Aorta (tissue), 5 donors: ENCODE measurements around the gene CLEC9A. TPM values are rescaled to one million over a fixed set of nuclear protein-coding genes. Genes with fewer than 3 reads are reported as not detected.

Experiments used
- ATAC-seq: fragments of 200-7000 bp; cut with Tn5 transposase; one replicate; pipeline ENCODE4 v1.9.1; 2022; ENCODE audit warnings: moderate library complexity; ENCODE audit not compliant: low FRiP score
- DNase-seq, 2 donors: peaks; one replicate each; pipeline ENCODE4 v3.0.0-alpha.2; 2020
- H3K27ac ChIP-seq, 2 donors: one replicate each; pipeline ENCODE4 v1.5.1; 2013; ENCODE audit warnings: low read length in 2 of 2, mild to moderate bottlenecking in 2 of 2, moderate library complexity in 2 of 2, control low read depth in 1 of 2, inconsistent platforms in 1 of 2, low read depth in 1 of 2
- H3K27me3 ChIP-seq, 2 donors: one replicate each; pipeline ENCODE4 v1.6.1; 2013; ENCODE audit warnings: control low read depth in 1 of 2, low read length in 1 of 2, mild to moderate bottlenecking in 1 of 2, moderate library complexity in 1 of 2; ENCODE audit not compliant: insufficient read depth in 2 of 2, control insufficient read depth in 1 of 2
- H3K36me3 ChIP-seq, 2 donors: one replicate each; pipeline ENCODE4 v1.6.1; 2013; ENCODE audit warnings: control low read depth in 1 of 2, low read length in 1 of 2, mild to moderate bottlenecking in 1 of 2; ENCODE audit not compliant: insufficient read depth in 2 of 2, control insufficient read depth in 1 of 2
- H3K4me1 ChIP-seq, 2 donors: one replicate each; pipeline ENCODE4 v1.6.1; 2013; ENCODE audit warnings: low read length in 2 of 2, control low read depth in 1 of 2, mild to moderate bottlenecking in 1 of 2, moderate library complexity in 1 of 2; ENCODE audit not compliant: insufficient read depth in 2 of 2, control insufficient read depth in 1 of 2
- H3K4me3 ChIP-seq, 2 donors: one replicate each; pipeline ENCODE4 v1.5.1; 2013; ENCODE audit warnings: low read length in 2 of 2, control low read depth in 1 of 2, mild to moderate bottlenecking in 1 of 2
- H3K9me3 ChIP-seq: one replicate; pipeline ENCODE4 v1.6.1; 2013; ENCODE audit warnings: mild to moderate bottlenecking, low read length; ENCODE audit not compliant: control insufficient read depth
- WGBS, 2 donors: extraction: QIAGEN DNeasy Blood & Tissue Kit; methylation state at CpG; one replicate each; pipeline ENCODE4 v1.1.7; 2013; 5-methylcytosine and 5-hydroxymethylcytosine counted together
- intact Hi-C, 2 donors: fragments of 100-400 bp; cut with DNase I; formaldehyde crosslinking; loops; one replicate each; pipeline versions ENCODE4 v1.14.2 to v1.15.0; 2022
- long read RNA-seq, 2 donors: library from polyadenylated mRNA; unstranded; transcript quantifications; one replicate each; pipeline ENCODE4 v2.0.0, GENCODE V29; 2020 to 2021
- polyA plus RNA-seq, 2 donors: library from polyadenylated mRNA; stranded (reverse); fragments of 200-250 nt; gene quantifications; one replicate each; pipeline ENCODE4 v1.2.3, GENCODE V29; 2013
- total RNA-seq, 2 donors: library from RNA; stranded (reverse); fragmentation: NEBNext Ultra II Directional; extraction: Animal tissue kit (Norgen Biotek cat#: 25700); gene quantifications; one replicate each; pipeline ENCODE4 v1.2.1, GENCODE V29; 2021
- donor health status: healthy with polysubstance abuse.
- donor health status: Bipolar disorder and iron deficiency.
- donor health status: DM: no; HTN: no; CAD: no.
- donor health status: DM: no; HTN: no; CAD: no.
- donor health status: DM: yes; HTN: yes; CAD: no.

CLEC9A gene
- under 1 TPM; 0.26 to 0.42 TPM for total RNA-seq
- not detected for polyA plus RNA-seq
- long read RNA-seq, donor 1, partial matches to known transcripts, result 0 of 2 reads
- long read RNA-seq, donor 1, other reads (novel, unspliced or antisense), result 2 of 2 reads
- long read RNA-seq, donor 2, partial matches to known transcripts, result 0 of 3 reads
- long read RNA-seq, donor 2, other reads (novel, unspliced or antisense), result 3 of 3 reads

DNA sequence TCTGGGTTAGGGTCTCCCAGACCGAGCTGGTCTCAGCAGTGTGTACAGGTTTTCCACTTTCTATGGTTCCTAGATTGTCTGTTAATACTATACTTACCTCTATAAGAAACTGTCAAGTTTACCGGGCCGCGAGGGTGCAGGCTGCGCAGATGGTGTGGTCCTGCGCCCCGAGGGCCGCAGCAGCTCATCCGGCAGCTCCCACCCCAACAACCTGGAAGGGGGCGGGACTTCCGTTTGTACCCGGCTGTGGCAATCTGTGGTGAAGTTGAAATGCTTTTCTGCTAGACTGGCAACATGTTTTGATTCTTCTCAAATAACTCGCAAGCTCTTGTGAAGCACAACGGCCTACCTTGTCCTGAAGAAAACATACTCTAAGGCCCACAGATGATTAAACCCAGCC is at the start of gene CLEC9A:
Gene CLEC9A (plus strand): TSS at position 237 of the 400 bp plus-strand sequence. CDS start 22,006 bp downstream, outside the sequence.
- intact Hi-C loops, result no loop called here
- H3K36me3 ChIP-seq, result no peaks in the 10 kb centered on the region
- no peaks in the 10 kb centered on the region for H3K27me3 ChIP-seq
- H3K4me1 ChIP-seq, result no peaks in the 10 kb centered on the region
- H3K9me3 ChIP-seq, result no peaks in the 10 kb centered on the region
- no peak within 1 kb of the TSS for H3K4me3 ChIP-seq
- 95% methylated on average over 14 of the region's 14 CpGs for WGBS, 2 donors
- no peak within 1 kb of the TSS for H3K27ac ChIP-seq
- ATAC-seq, result no peak
- DNase-seq, result no peak

DNA sequence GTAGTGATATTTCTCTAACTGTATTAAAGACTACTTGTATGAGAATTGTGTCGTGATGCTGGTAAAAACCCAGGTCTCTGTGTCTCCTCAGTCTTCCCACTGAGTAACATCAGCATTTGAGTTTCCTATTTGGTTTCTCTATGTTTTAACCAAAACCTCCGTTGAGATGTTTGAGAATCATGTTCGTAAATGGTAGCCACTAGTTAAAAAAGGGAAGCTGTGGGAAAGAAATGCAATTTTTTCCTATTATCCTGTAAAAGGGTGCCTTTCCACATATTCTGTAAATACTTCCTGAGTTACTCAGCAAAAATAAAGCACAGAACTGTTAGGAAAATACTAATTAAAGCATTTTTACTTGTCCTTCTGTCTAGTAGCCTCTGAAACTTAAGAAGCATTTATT is 38.6 kb upstream of the CLEC9A start:
- H3K9me3 ChIP-seq, result no peaks in the 10 kb centered on the region
- WGBS, 2 donors, result 76 to 79% methylated on average over 3 of the region's 3 CpGs
- H3K36me3 ChIP-seq, result no peaks in the 10 kb centered on the region
- no peaks in the 10 kb centered on the region for H3K4me1 ChIP-seq
- H3K27me3 ChIP-seq, result no peaks in the 10 kb centered on the region
- H3K4me3 ChIP-seq, result no peak overlapping the region
- no peak overlapping the region for H3K27ac ChIP-seq
- ATAC-seq (no peak), DNase-seq (no peak)
- intact Hi-C loops, result no loop called here

DNA sequence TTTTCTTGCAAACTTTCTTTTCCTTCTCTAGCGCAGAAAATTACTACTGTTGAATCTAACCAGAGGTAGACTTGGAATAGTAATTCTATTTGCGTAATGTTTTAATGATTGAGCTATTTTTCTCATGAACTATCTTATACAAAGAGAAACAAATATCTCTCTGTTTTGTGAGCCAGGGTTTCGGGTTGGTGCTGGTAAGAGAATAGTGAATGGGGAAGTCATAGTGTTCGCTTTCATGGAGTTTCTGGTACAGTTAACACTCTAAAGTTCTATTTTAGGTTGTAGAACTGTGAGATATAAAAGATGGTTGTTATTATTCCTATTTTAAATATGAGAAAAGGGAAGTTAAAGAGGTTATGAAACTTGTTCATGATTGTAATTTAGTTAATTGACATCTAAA is 38.2 kb upstream of the CLEC9A start:
- Histone ChIP-seq H3K4me1 (no peaks in the 10 kb centered on the region), H3K36me3 (no peaks in the 10 kb centered on the region), H3K27ac (no peak overlapping the region), H3K4me3 (no peak overlapping the region), H3K27me3 (no peaks in the 10 kb centered on the region), H3K9me3 (no peaks in the 10 kb centered on the region)
- intact Hi-C loops, result no loop called here
- DNase-seq (no peak), ATAC-seq (no peak)
- 76 to 77% methylated on average over 4 of the region's 4 CpGs for WGBS, 2 donors

DNA sequence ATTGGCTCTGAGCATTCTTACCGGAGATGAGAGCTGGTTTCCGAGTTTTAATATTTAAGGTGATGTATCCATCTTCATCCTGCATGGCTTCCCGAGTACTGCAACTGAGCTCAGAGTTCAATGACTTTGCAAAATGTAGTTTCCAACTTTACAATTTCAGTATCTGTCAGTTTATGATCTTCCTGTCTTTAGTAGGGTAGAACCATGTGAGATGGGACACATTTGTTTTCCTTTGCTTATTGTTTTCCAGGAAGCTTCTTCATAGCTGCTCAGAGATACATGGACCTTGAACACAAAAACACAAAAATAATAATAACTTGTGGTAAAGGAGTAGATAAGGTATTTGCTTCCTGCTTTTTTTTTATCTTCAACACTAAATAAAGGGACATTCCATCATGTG is 31.5 kb upstream of the CLEC9A start, which contains the start of gene CLEC1B:
Gene CLEC1B (minus strand): TSS at position 106 of the 400 bp plus-strand sequence. CDS start 21 bp downstream, at position 85.
- Histone ChIP-seq H3K4me3 (no peak within 1 kb of the TSS), H3K4me1 (no peaks in the 10 kb centered on the region), H3K36me3 (no peaks in the 10 kb centered on the region), H3K27me3 (no peaks in the 10 kb centered on the region), H3K27ac (no peak within 1 kb of the TSS), H3K9me3 (no peaks in the 10 kb centered on the region)
- ATAC-seq (no peak), DNase-seq (no peak)
- 87 to 92% methylated on average over 3 of the region's 3 CpGs for WGBS, 2 donors
- intact Hi-C loops, result no loop called here

DNA sequence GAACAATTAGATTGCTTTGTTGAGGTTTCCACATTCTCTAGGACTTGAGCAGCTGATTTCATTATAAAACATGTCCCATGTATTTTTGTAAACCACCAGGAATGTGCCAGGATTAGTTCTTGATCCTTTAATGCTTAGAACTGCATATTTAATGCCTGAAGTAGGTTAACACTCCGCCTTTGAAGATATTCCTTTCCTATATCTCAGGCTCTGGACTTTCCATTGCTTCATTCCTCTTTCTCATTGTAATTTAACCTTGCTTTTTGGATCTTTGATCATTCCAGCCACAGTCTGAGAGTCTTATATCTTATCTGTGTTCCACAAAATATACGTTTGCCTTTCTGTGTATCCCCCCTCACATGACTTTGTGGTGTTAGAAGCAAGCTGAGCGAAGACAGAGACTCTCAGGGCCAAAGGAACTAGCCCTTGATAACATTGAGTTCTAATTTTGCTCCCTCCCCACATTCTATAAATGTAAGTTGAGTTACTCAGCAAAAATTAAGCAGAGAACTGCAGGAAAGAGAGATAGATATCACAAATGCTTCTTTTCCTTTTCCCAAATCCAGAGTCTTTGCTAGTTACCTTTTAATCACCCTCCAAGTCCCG is 29.2 kb upstream of the CLEC9A start:
- Histone ChIP-seq H3K4me1 (no peaks in the 10 kb centered on the region), H3K4me3 (no peak overlapping the region), H3K27ac (no peak overlapping the region), H3K27me3 (no peaks in the 10 kb centered on the region), H3K9me3 (peaks cover 2% of the 10 kb centered on the region), H3K36me3 (no peaks in the 10 kb centered on the region)
- WGBS, 2 donors, result 59 to 73% methylated on average over 4 of the region's 4 CpGs
- intact Hi-C loops, result no loop called here
- no peak for ATAC-seq
- no peak for DNase-seq

DNA sequence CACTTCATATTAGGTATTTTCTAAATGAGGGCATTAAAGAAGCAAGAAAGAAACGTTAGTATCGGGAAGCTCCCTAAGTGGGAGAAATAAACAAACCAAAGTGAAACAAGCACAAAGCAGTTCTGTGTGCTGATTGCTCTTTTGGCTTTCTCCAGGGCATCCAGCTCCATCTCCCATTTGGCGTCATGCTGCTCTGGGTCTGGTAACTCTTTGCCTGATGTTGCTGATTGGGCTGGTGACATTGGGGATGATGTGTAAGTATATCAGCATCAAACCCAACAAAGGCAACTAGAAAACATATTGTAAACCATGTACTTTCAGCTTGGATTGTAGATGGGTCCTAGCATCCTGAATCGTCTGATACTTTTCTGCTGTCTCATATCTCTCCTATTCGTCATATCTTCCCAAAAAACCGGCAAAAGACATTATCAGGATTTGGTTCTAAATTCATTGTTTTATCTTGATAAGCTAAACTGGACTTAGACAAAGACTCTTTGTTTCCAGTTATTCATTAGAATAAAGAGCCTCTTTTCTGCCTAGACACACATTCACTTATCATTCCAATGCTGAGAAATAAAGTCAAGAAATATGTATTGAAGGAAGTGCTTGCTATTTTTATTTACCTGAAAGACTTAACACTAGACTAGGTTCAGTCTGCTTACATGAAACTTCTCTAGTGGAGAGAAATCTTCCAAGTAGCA is 17.7 kb upstream of the CLEC9A start:
- WGBS, 2 donors, result 67 to 71% methylated on average over 6 of the region's 6 CpGs
- ATAC-seq, result no peak
- intact Hi-C loops, result no loop called here

DNA sequence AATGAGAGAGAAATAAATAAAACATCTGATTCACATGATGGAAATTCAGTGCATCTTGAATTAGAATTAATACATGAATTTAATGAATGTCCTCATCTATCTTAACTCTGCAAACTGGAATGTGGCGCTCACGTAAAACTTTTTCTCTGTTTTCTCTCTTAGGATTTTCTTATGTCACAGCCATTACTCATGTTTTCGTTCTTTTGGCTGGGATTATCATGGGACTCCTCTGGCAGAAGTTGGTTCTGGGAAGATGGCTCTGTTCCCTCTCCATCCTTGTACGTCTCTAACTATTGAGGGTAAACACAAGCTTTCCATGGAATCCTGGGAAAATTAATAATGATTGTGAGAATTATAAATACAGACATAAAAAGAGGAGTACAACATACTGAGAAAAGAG is 15.0 kb upstream of the CLEC9A start:
- H3K4me3 ChIP-seq, result no peak overlapping the region
- DNase-seq (no peak), ATAC-seq (no peak)
- no peaks in the 10 kb centered on the region for H3K36me3 ChIP-seq
- no peaks in the 10 kb centered on the region for H3K9me3 ChIP-seq
- intact Hi-C loops, result no loop called here
- H3K4me1 ChIP-seq, result no peaks in the 10 kb centered on the region
- 42 to 53% methylated on average over 4 of the region's 4 CpGs for WGBS, 2 donors
- H3K27me3 ChIP-seq, result no peaks in the 10 kb centered on the region
- no peak overlapping the region for H3K27ac ChIP-seq

More for the DNA sequence above, 17.7 kb upstream of the CLEC9A start:
- H3K27me3 ChIP-seq, result no peaks in the 10 kb centered on the region
- no peaks in the 10 kb centered on the region for H3K36me3 ChIP-seq
- no peak overlapping the region for H3K27ac ChIP-seq
- no peaks in the 10 kb centered on the region for H3K4me1 ChIP-seq
- no peak for DNase-seq
- no peaks in the 10 kb centered on the region for H3K9me3 ChIP-seq
- no peak overlapping the region for H3K4me3 ChIP-seq

DNA sequence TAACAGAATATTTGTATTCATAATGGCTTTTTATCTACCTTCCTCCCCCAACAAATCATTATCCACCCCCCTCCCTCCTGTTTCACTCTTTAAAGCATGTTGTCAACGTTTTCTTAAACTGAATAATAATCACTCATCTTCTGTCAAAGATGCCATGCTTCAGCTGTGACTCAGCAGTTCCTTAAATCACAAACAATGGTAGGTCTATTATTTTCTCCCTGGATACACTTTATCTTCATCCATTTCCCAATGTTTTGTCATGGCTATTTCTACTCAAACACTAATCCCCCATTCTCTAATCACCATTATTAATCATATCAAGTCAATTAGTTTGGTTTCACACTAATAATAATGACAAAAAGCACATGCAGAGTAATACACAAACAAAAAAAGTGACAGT is 13.6 kb upstream of the CLEC9A start:
- ATAC-seq, result no peak
- no peak for DNase-seq
- Histone ChIP-seq H3K4me1 (no peaks in the 10 kb centered on the region), H3K9me3 (no peaks in the 10 kb centered on the region), H3K27me3 (no peaks in the 10 kb centered on the region), H3K27ac (no peak overlapping the region), H3K36me3 (no peaks in the 10 kb centered on the region), H3K4me3 (no peak overlapping the region)
- intact Hi-C loops, result no loop called here
- 0 to 1% methylated on average over 1 of the region's 1 CpG for WGBS, 2 donors

DNA sequence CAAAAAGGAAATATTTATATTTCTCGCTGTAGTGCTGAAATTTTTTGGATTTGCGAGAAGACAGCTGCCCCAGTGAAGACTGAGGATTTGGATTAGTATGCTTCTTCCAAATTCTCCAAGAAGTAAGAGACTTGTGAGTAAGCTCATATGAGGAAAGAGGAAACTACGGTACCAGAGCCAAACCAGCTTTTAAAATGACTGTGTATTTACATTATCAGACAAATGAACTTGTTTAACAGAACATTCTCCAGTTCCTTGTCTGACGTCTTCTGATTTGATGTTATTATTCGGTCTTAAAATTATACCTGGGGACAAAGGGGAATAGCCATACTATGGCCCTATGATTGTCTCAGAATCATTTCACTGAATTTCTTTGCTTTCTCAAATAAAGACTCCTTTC is 12.1 kb upstream of the CLEC9A start:
- Histone ChIP-seq H3K27ac (no peak overlapping the region), H3K9me3 (no peaks in the 10 kb centered on the region), H3K27me3 (no peaks in the 10 kb centered on the region), H3K4me1 (no peaks in the 10 kb centered on the region), H3K36me3 (no peaks in the 10 kb centered on the region), H3K4me3 (no peak overlapping the region)
- 60 to 67% methylated on average over 5 of the region's 5 CpGs for WGBS, 2 donors
- DNase-seq (no peak), ATAC-seq (no peak)
- intact Hi-C loops, result no loop called here
